Activated CD4-positive, alpha-beta T cell treated with anti-CD3 and anti-CD28 coated beads, Interleukin-2, amount 10 ng/mL, durations not matched to agents 7 days and 5 days (primary cell): Measurements from ENCODE around the gene TANC1. TPM values are rescaled to one million over a fixed set of nuclear protein-coding genes. Genes with fewer than 3 reads are reported as not detected.
A peak's percentile ranks its signal among the peaks of the same experiment; 100 is the strongest.

ENCODE experiments used
- CTCF ChIA-PET: fragments of 350-600 bp; sonication (Branson Sonifier 250); formaldehyde crosslinking; loops from one replicate; lab custom pipeline; 2021; ENCODE audit warnings: antibody characterized with exemption; lab: Charles Lee
- POLR2A ChIA-PET: fragments of 350-600 bp; sonication (Branson Sonifier 250); formaldehyde crosslinking; loops from one replicate; lab custom pipeline; 2021; ENCODE audit warnings: antibody characterized with exemption; lab: Charles Lee
- DNase-seq: peaks from one replicate; pipeline ENCODE4 v3.0.0-alpha.2; 2020
- H3K27ac Mint-ChIP-seq: one replicate; pipeline ENCODE4 v1.8.0; 2021; ENCODE audit warnings: mild to moderate bottlenecking, moderate library complexity, mixed read lengths
- H3K27me3 Mint-ChIP-seq: one replicate; pipeline ENCODE4 v1.8.0; 2021; ENCODE audit warnings: mixed read lengths
- H3K36me3 Mint-ChIP-seq: one replicate; pipeline ENCODE4 v1.8.0; 2021; ENCODE audit warnings: low read depth, mixed read lengths
- H3K4me1 Mint-ChIP-seq: one replicate; pipeline ENCODE4 v1.8.0; 2021; ENCODE audit warnings: mixed read lengths
- H3K4me3 Mint-ChIP-seq: one replicate; pipeline ENCODE4 v1.8.0; 2021; ENCODE audit warnings: mild to moderate bottlenecking, moderate library complexity, mixed read lengths
- H3K9me3 Mint-ChIP-seq: one replicate; pipeline ENCODE4 v1.8.0; 2021; ENCODE audit warnings: mixed read lengths
- total RNA-seq, 2 experiments: library from RNA; stranded (reverse); gene quantifications; one replicate each; pipeline ENCODE4 v1.2.3, GENCODE V29; 2021

The TANC1 gene
- under 1 TPM; 0.32 to 0.52 TPM for total RNA-seq

- H3K4me1 Mint-ChIP-seq, result peaks cover 18% of the 10 kb centered on the region
- CTCF ChIA-PET, result no interaction called here
- H3K9me3 Mint-ChIP-seq, result no peaks in the 10 kb centered on the region
- peak; percentile 72 for DNase-seq
- H3K36me3 Mint-ChIP-seq, result no peaks in the 10 kb centered on the region
- H3K27me3 Mint-ChIP-seq, result peaks cover 67% of the 10 kb centered on the region
- peak within 1 kb of the TSS; percentile 76 for H3K4me3 Mint-ChIP-seq
- no peak within 1 kb of the TSS for H3K27ac Mint-ChIP-seq
- POLR2A ChIA-PET, result no interaction called here
These were observed at the start of gene TANC1 for GRCh38 chr2:158968396-158969161. Gene TANC1, plus strand, starts transcription at chr2:158968640. Its CDS starts 97,271 bp downstream, at chr2:159065911.

GRCh38 chr2:158921599-158922408 lies 46.6 kb upstream of the TANC1 start:
- H3K9me3 Mint-ChIP-seq, result no peaks in the 10 kb centered on the region
- CTCF ChIA-PET, result interaction anchor here (0.8 kb wide), 1 partner anchor 65 kb away, joined by 3 read pairs; no protein-coding TSS in a partner anchor
- H3K27me3 Mint-ChIP-seq, result peaks cover 18% of the 10 kb centered on the region
- POLR2A ChIA-PET, result no interaction called here
- DNase-seq, result no peak
- no peak overlapping the region for H3K27ac Mint-ChIP-seq
- H3K36me3 Mint-ChIP-seq, result no peaks in the 10 kb centered on the region
- no peak overlapping the region for H3K4me3 Mint-ChIP-seq
- no peaks in the 10 kb centered on the region for H3K4me1 Mint-ChIP-seq

- no peak overlapping the region for H3K27ac Mint-ChIP-seq
- H3K36me3 Mint-ChIP-seq, result no peaks in the 10 kb centered on the region
- H3K4me3 Mint-ChIP-seq, result no peak overlapping the region
- CTCF ChIA-PET, result interaction anchor here (0.8 kb wide), 1 partner anchor 64 kb away, joined by 3 read pairs; no protein-coding TSS in a partner anchor
- POLR2A ChIA-PET, result no interaction called here
- no peaks in the 10 kb centered on the region for H3K4me1 Mint-ChIP-seq
- H3K27me3 Mint-ChIP-seq, result peaks cover 19% of the 10 kb centered on the region
- H3K9me3 Mint-ChIP-seq, result no peaks in the 10 kb centered on the region
- no peak for DNase-seq
These were observed 45.8 kb upstream of the TANC1 start for GRCh38 chr2:158922601-158923000.

- POLR2A ChIA-PET, result no interaction called here
- H3K9me3 Mint-ChIP-seq, result no peaks in the 10 kb centered on the region
- CTCF ChIA-PET, result no interaction called here
- no peak overlapping the region for H3K27ac Mint-ChIP-seq
- H3K4me1 Mint-ChIP-seq, result no peaks in the 10 kb centered on the region
- H3K4me3 Mint-ChIP-seq, result no peak overlapping the region
- no peaks in the 10 kb centered on the region for H3K36me3 Mint-ChIP-seq
- no peak for DNase-seq
- peaks cover 19% of the 10 kb centered on the region for H3K27me3 Mint-ChIP-seq
These were observed 45.3 kb upstream of the TANC1 start for GRCh38 chr2:158923180-158923594.

GRCh38 chr2:158923641-158924040 lies 44.8 kb upstream of the TANC1 start:
- Mint-ChIP-seq H3K36me3 (no peaks in the 10 kb centered on the region), H3K27me3 (peaks cover 19% of the 10 kb centered on the region), H3K9me3 (no peaks in the 10 kb centered on the region), H3K4me3 (no peak overlapping the region), H3K4me1 (no peaks in the 10 kb centered on the region), H3K27ac (no peak overlapping the region)
- ChIA-PET CTCF (no interaction called here), POLR2A (interaction anchor here (0.7 kb wide), 1 partner anchor 257 kb away, joined by 9 read pairs; no protein-coding TSS in a partner anchor)
- DNase-seq, result no peak

- CTCF ChIA-PET, result interaction anchor here (0.6 kb wide), 1 partner anchor 1557 kb away, joined by 3 read pairs; no protein-coding TSS in a partner anchor
- Mint-ChIP-seq H3K4me3 (no peak overlapping the region), H3K27ac (no peak overlapping the region), H3K4me1 (peaks cover 8% of the 10 kb centered on the region), H3K27me3 (peaks cover 18% of the 10 kb centered on the region), H3K36me3 (no peaks in the 10 kb centered on the region), H3K9me3 (peaks cover 11% of the 10 kb centered on the region)
- no peak for DNase-seq
- POLR2A ChIA-PET, result no interaction called here
These were observed 41.9 kb upstream of the TANC1 start for GRCh38 chr2:158926478-158926948.

GRCh38 chr2:158928515-158928914 lies 39.9 kb upstream of the TANC1 start:
- CTCF ChIA-PET, result no interaction called here
- POLR2A ChIA-PET, result no interaction called here
- Mint-ChIP-seq H3K27me3 (peaks cover 12% of the 10 kb centered on the region), H3K4me1 (peaks cover 8% of the 10 kb centered on the region), H3K9me3 (peaks cover 11% of the 10 kb centered on the region), H3K27ac (no peak overlapping the region), H3K36me3 (no peaks in the 10 kb centered on the region), H3K4me3 (no peak overlapping the region)
- no peak for DNase-seq

GRCh38 chr2:158928965-158929364 lies 39.5 kb upstream of the TANC1 start:
- peaks cover 11% of the 10 kb centered on the region for H3K9me3 Mint-ChIP-seq
- DNase-seq, result no peak
- no peaks in the 10 kb centered on the region for H3K36me3 Mint-ChIP-seq
- no peak overlapping the region for H3K27ac Mint-ChIP-seq
- peaks cover 8% of the 10 kb centered on the region for H3K4me1 Mint-ChIP-seq
- peaks cover 11% of the 10 kb centered on the region for H3K27me3 Mint-ChIP-seq
- CTCF ChIA-PET, result no interaction called here
- no peak overlapping the region for H3K4me3 Mint-ChIP-seq
- POLR2A ChIA-PET, result no interaction called here

GRCh38 chr2:158931572-158931971 lies 36.9 kb upstream of the TANC1 start:
- Mint-ChIP-seq H3K27ac (no peak overlapping the region), H3K4me1 (peaks cover 8% of the 10 kb centered on the region), H3K9me3 (peaks cover 11% of the 10 kb centered on the region), H3K4me3 (no peak overlapping the region), H3K27me3 (peaks cover 2% of the 10 kb centered on the region), H3K36me3 (no peaks in the 10 kb centered on the region)
- ChIA-PET CTCF (no interaction called here), POLR2A (no interaction called here)
- DNase-seq, result no peak

GRCh38 chr2:158932131-158932645 lies 36.3 kb upstream of the TANC1 start:
- H3K27me3 Mint-ChIP-seq, result no peaks in the 10 kb centered on the region
- ChIA-PET POLR2A (no interaction called here), CTCF (no interaction called here)
- H3K27ac Mint-ChIP-seq, result no peak overlapping the region
- H3K36me3 Mint-ChIP-seq, result no peaks in the 10 kb centered on the region
- H3K9me3 Mint-ChIP-seq, result peaks cover 11% of the 10 kb centered on the region
- no peak overlapping the region for H3K4me3 Mint-ChIP-seq
- peaks cover 8% of the 10 kb centered on the region for H3K4me1 Mint-ChIP-seq
- no peak for DNase-seq

- Mint-ChIP-seq H3K4me3 (no peak overlapping the region), H3K36me3 (no peaks in the 10 kb centered on the region), H3K27ac (no peak overlapping the region), H3K9me3 (peaks cover 7% of the 10 kb centered on the region), H3K4me1 (peaks cover 3% of the 10 kb centered on the region), H3K27me3 (no peaks in the 10 kb centered on the region)
- POLR2A ChIA-PET, result no interaction called here
- no peak for DNase-seq
- CTCF ChIA-PET, result interaction anchor here (1.3 kb wide), 1 partner anchor 26 kb away, joined by 4 read pairs; no protein-coding TSS in a partner anchor
These were observed 34.3 kb upstream of the TANC1 start for GRCh38 chr2:158934170-158934569.

GRCh38 chr2:158935617-158936016 lies 32.8 kb upstream of the TANC1 start:
- ChIA-PET POLR2A (no interaction called here), CTCF (interaction anchor here (0.6 kb wide), 3 partner anchors 35 to 1008 kb away, joined by 3 read pairs; no protein-coding TSS in a partner anchor)
- no peaks in the 10 kb centered on the region for H3K36me3 Mint-ChIP-seq
- no peak for DNase-seq
- H3K4me3 Mint-ChIP-seq, result no peak overlapping the region
- H3K27ac Mint-ChIP-seq, result no peak overlapping the region
- no peaks in the 10 kb centered on the region for H3K4me1 Mint-ChIP-seq
- H3K9me3 Mint-ChIP-seq, result no peaks in the 10 kb centered on the region
- no peaks in the 10 kb centered on the region for H3K27me3 Mint-ChIP-seq
